A549 (cell line): ENCODE data around the gene CAV3. TPM values are rescaled to one million over a fixed set of nuclear protein-coding genes. Genes with fewer than 3 reads are reported as not detected.

Experiments
- ATAC-seq, 2 experiments: fragments of 200-7000 bp in 1 of 2; fragments of >200 bp in 1 of 2; cut with Nextera tagmentation in 1 of 2; cut with Tn5 transposase in 1 of 2; 3 replicates each; pipeline versions ENCODE4 v1.8.0 to v1.9.1; 2018 to 2020; ENCODE audit warnings: mild to moderate bottlenecking in 1 of 2, moderate library complexity in 1 of 2
- CTCF ChIA-PET: fragments of 300-600 bp; sonication (Branson Sonifier 250); formaldehyde crosslinking; extraction: SDS; loops from one replicate; lab custom pipeline; 2021; ENCODE audit warnings: antibody characterized with exemption, inconsistent platforms; lab: Yijun Ruan, JAX
- POLR2A ChIA-PET: fragments of 350-600 bp; formaldehyde crosslinking; extraction: SDS; loops from one replicate; lab custom pipeline; 2021; ENCODE audit warnings: antibody characterized with exemption, inconsistent platforms; lab: Yijun Ruan, JAX
- DNase-seq, 2 experiments: peaks; one replicate each; pipeline versions ENCODE4 v3.0.0 to v3.0.0-alpha.2; 2011 to 2016; ENCODE audit warnings: low read depth in 1 of 2, low spot score in 1 of 2
- FAIRE-seq: peaks from 2 replicates; lab custom pipeline; 2011; peaks lifted over from hg19 to GRCh38; lab: Jason Lieb, UNC
- H3K27ac ChIP-seq, 2 experiments: fragments of >200 bp; sonication (Bioruptor Twin); formaldehyde crosslinking; 3 replicates each; pipeline ENCODE4 v1.5.1; 2016 to 2017
- H3K4me1 ChIP-seq: fragments of >200 bp; sonication (Bioruptor Twin); formaldehyde crosslinking; 3 replicates; pipeline ENCODE4 v1.6.1; 2016
- H3K4me2 ChIP-seq: fragments of >200 bp; sonication (Bioruptor Twin); formaldehyde crosslinking; 3 replicates; pipeline ENCODE4 v1.6.1; 2016
- H3K4me3 ChIP-seq: fragments of >200 bp; sonication (Bioruptor Twin); formaldehyde crosslinking; 3 replicates; pipeline ENCODE4 v1.5.1; 2016
- H3K9me3 ChIP-seq: fragments of >200 bp; sonication (Bioruptor Twin); formaldehyde crosslinking; 3 replicates; pipeline ENCODE4 v1.6.1; 2016
- CEBPB ChIP-seq, 2 experiments: fragments of >200 bp in 1 of 2; sonication (Bioruptor Twin) in 1 of 2; formaldehyde crosslinking in 1 of 2; IDR thresholded peaks; 2 replicates each; pipeline ENCODE4 v1.6.1; 2012 to 2016
- CHD4 ChIP-seq: fragments of 200-600 bp; sonication (generic); IDR thresholded peaks from 2 replicates; pipeline ENCODE4 v1.6.1; 2016; ENCODE audit warnings: antibody characterized with exemption, mild to moderate bottlenecking, borderline replicate concordance
- CTCF ChIP-seq: fragments of >200 bp; sonication (Bioruptor Twin); formaldehyde crosslinking; IDR thresholded peaks from 3 replicates; pipeline ENCODE4 v1.5.1; 2016
- E2F6 ChIP-seq: IDR thresholded peaks from 2 replicates; pipeline ENCODE4 v1.6.1; 2012; ENCODE audit warnings: low read depth, borderline replicate concordance
- EHF ChIP-seq: fragments of 250-450 bp; sonication (Bioruptor Pico); IDR thresholded peaks from 2 replicates; pipeline ENCODE4 v1.5.0; 2020; ENCODE audit warnings: mild to moderate bottlenecking
- FOSL2 ChIP-seq, 2 experiments: fragments of 450-650 bp in 1 of 2; fragments of >200 bp in 1 of 2; sonication (Bioruptor Twin) in 1 of 2; formaldehyde crosslinking; IDR thresholded peaks; 2 replicates each; pipeline versions ENCODE4 v1.5.0 to v1.6.1; 2016 to 2020; ENCODE audit warnings: mild to moderate bottlenecking in 1 of 2, moderate library complexity in 1 of 2
- FOXS1 ChIP-seq: fragments of 250-450 bp; sonication (Bioruptor Pico); IDR thresholded peaks from 2 replicates; pipeline ENCODE4 v1.5.0; 2020; ENCODE audit warnings: mild to moderate bottlenecking, moderate library complexity
- GATA3 ChIP-seq: IDR thresholded peaks from 2 replicates; pipeline ENCODE4 v1.6.1; 2012; ENCODE audit warnings: borderline replicate concordance
- HDAC2 ChIP-seq: fragments of 200-600 bp; sonication (generic); IDR thresholded peaks from 2 replicates; pipeline ENCODE4 v1.6.1; 2016
- HEYL ChIP-seq: fragments of 250-450 bp; sonication (Bioruptor Pico); IDR thresholded peaks from 2 replicates; pipeline ENCODE4 v1.8.0; 2021; ENCODE audit warnings: mild to moderate bottlenecking, moderate library complexity
- HOXA7 ChIP-seq: fragments of 250-450 bp; sonication (Bioruptor Pico); IDR thresholded peaks from 2 replicates; pipeline ENCODE4 v1.5.0; 2020; ENCODE audit warnings: mild to moderate bottlenecking, moderate library complexity
- HOXB13 ChIP-seq: fragments of 250-450 bp; sonication (Bioruptor Pico); IDR thresholded peaks from 2 replicates; pipeline ENCODE4 v1.5.0; 2020; ENCODE audit warnings: low read depth, mild to moderate bottlenecking, moderate library complexity
- JUN ChIP-seq, 2 experiments: fragments of >200 bp; sonication (Bioruptor Twin); formaldehyde crosslinking; IDR thresholded peaks; 2 replicates in 1 of 2; 3 replicates in 1 of 2; pipeline ENCODE4 v1.6.1; 2016 to 2017
- JUNB ChIP-seq: fragments of >200 bp; sonication (Bioruptor Twin); formaldehyde crosslinking; IDR thresholded peaks from 2 replicates; pipeline ENCODE4 v1.6.1; 2016
- MAX ChIP-seq: IDR thresholded peaks from 2 replicates; pipeline ENCODE4 v1.6.1; 2012
- MYC ChIP-seq: IDR thresholded peaks from 2 replicates; pipeline ENCODE4 v1.6.1; 2012; ENCODE audit warnings: mild to moderate bottlenecking, inconsistent platforms, low read length, improper control_type of control experiment, borderline replicate concordance
- NFE2L2 ChIP-seq: fragments of 150-350 bp; conservative IDR thresholded peaks from 2 replicates; pipeline ENCODE4 v1.6.1; 2014; ENCODE audit warnings: low read length
- NR3C1 ChIP-seq: fragments of >200 bp; sonication (Bioruptor Twin); formaldehyde crosslinking; IDR thresholded peaks from 3 replicates; pipeline ENCODE4 v1.6.1; 2017
- PHF8 ChIP-seq: fragments of 200-600 bp; sonication (generic); IDR thresholded peaks from 2 replicates; pipeline ENCODE4 v1.6.1; 2016; ENCODE audit warnings: low read depth, mild to moderate bottlenecking, antibody characterized with exemption, moderate library complexity, borderline replicate concordance
- RAD21 ChIP-seq, 2 experiments: fragments of >200 bp in 1 of 2; sonication (Bioruptor Twin) in 1 of 2; formaldehyde crosslinking in 1 of 2; IDR thresholded peaks in 1 of 2; conservative IDR thresholded peaks in 1 of 2; 2 replicates in 1 of 2; 3 replicates in 1 of 2; pipeline ENCODE4 v1.6.1; 2012 to 2018; ENCODE audit warnings: inconsistent platforms in 1 of 2
- RFX5 ChIP-seq: fragments of 450-650 bp; IDR thresholded peaks from 2 replicates; pipeline ENCODE4 v1.7.1; 2014; ENCODE audit warnings: antibody characterized with exemption, mild to moderate bottlenecking, moderate library complexity
- USF2 ChIP-seq: fragments of 450-650 bp; IDR thresholded peaks from 2 replicates; pipeline ENCODE4 v1.6.1; 2014; ENCODE audit warnings: antibody characterized with exemption
- ZNF302 ChIP-seq: fragments of 250-450 bp; sonication (Bioruptor Pico); IDR thresholded peaks from 2 replicates; pipeline ENCODE4 v1.9.0; 2021; ENCODE audit warnings: inconsistent platforms, mild to moderate bottlenecking, moderate library complexity
- WGBS: methylation state at CpG from one replicate; pipeline ENCODE4 v1.1.6; 2017; ENCODE audit errors: missing lambda C conversion rate; 5-methylcytosine and 5-hydroxymethylcytosine counted together
- polyA plus RNA-seq, 4 experiments: library from polyadenylated mRNA; depleted of rRNA in 3 of 4; stranded (reverse); fragments of >200 nt; fragmentation: RNase III in 1 of 4; extraction: RNeasy Plus Mini Kit Qiagen cat#74134 plus additional on column Dnase treatment in 1 of 4; gene quantifications; 2 replicates in 3 of 4; 3 replicates in 1 of 4; pipeline ENCODE4 v1.2.3, GENCODE V29; 2011 to 2017
- TF ChIP-seq, protein P1 (sequence below): fragments of >200 bp; sonication (Bioruptor Twin); formaldehyde crosslinking; IDR thresholded peaks from 3 replicates; pipeline ENCODE4 v1.6.1; 2016
- TF ChIP-seq, protein P2 (sequence below): IDR thresholded peaks from 2 replicates; pipeline ENCODE4 v1.6.1; 2012

CAV3 gene
- polyA plus RNA-seq, 2 of the 4 experiments (the other 2 are of a cell fraction): not detected

GRCh38 chr3:8743021-8743601, 9.5 kb downstream of the CAV3 start (continued):
- TF ChIP-seq USF2: no peak
- TF ChIP-seq NFE2L2: no peak
- TF ChIP-seq MYC: no peak
- TF ChIP-seq EHF (CRISPR knock-in tag): no peak
- TF ChIP-seq CEBPB (IDR thresholded peaks at IDR 0.05): peak; percentile 90
- peak; percentile 43 to 51; a peak in 1 of 5 replicates for TF ChIP-seq JUN (IDR thresholded peaks at IDR 0.05)
- no peak for TF ChIP-seq HEYL (CRISPR knock-in tag)
- no peak for TF ChIP-seq RFX5
- TF ChIP-seq, protein P1, sequence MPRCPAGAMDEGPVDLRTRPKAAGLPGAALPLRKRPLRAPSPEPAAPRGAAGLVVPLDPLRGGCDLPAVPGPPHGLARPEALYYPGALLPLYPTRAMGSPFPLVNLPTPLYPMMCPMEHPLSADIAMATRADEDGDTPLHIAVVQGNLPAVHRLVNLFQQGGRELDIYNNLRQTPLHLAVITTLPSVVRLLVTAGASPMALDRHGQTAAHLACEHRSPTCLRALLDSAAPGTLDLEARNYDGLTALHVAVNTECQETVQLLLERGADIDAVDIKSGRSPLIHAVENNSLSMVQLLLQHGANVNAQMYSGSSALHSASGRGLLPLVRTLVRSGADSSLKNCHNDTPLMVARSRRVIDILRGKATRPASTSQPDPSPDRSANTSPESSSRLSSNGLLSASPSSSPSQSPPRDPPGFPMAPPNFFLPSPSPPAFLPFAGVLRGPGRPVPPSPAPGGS: no peak; the same call in 2 of the 3 replicates
- TF ChIP-seq JUNB: peak; percentile 66; the same call in 1 of the 2 replicates
- TF ChIP-seq FOXS1 (CRISPR knock-in tag): no peak
- TF ChIP-seq E2F6: no peak
- TF ChIP-seq CTCF: no peak
- no peak for TF ChIP-seq PHF8
- peak in 1 of 2 experiments; percentile 26; a peak in 1 of 5 replicates for TF ChIP-seq RAD21 (conservative IDR thresholded peaks at IDR 0.05 in 1 of 2, IDR thresholded peaks at IDR 0.05 in 1 of 2)
- TF ChIP-seq, protein P2, sequence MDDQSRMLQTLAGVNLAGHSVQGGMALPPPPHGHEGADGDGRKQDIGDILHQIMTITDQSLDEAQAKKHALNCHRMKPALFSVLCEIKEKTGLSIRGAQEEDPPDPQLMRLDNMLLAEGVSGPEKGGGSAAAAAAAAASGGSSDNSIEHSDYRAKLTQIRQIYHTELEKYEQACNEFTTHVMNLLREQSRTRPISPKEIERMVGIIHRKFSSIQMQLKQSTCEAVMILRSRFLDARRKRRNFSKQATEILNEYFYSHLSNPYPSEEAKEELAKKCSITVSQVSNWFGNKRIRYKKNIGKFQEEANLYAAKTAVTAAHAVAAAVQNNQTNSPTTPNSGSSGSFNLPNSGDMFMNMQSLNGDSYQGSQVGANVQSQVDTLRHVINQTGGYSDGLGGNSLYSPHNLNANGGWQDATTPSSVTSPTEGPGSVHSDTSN: no peak
- TF ChIP-seq HOXA7 (CRISPR knock-in tag): no peak
- TF ChIP-seq FOSL2 (IDR thresholded peaks at IDR 0.05): peak; percentile 43; the same call in 1 of the 2 replicates
- no peak for TF ChIP-seq FOSL2 (CRISPR knock-in tag; IDR thresholded peaks at IDR 0.05)
- TF ChIP-seq CHD4: no peak

DNA sequence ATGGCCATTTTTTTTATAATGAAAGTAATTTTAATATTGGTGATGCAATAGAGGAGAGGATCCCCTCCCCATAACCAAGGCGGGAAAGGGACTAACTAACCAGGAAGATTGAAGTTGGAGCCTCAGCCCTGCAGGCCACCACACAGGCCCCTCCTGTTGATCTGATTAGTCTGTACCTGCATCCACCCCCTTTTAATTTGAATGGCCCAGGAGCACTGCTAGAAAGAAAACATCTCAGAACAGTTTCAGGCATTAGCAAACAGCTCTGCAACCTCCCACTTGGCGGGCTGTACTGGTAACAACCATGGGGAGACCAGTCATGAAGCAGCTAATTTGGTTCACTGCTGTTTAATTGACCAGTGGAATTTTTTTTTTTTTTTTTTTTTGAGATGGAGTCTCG, 10.3 kb downstream of the CAV3 start:
- FAIRE-seq (no peak), DNase-seq (no peak), ATAC-seq (no peak)
- Histone ChIP-seq H3K4me1 (peaks cover 50% of the 10 kb centered on the region), H3K9me3 (no peaks in the 10 kb centered on the region), H3K4me2 (peak overlapping the region; percentile 91), H3K27ac (peak overlapping the region; percentile 80 to 81; a peak in 5 of 6 replicates), H3K4me3 (no peak overlapping the region)
- ChIA-PET POLR2A (no interaction called here), CTCF (interaction anchor here (0.7 to 3.5 kb wide), 7 partner anchors 12 to 211 kb away, joined by 3 to 20 read pairs (median 3); partner anchors contain the start of gene OXTR)
- WGBS: 89% methylated on average over 3 of the region's 3 CpGs
- TF ChIP-seq ZNF302 (no peak), JUN (IDR thresholded peaks at IDR 0.05) (no peak), CEBPB (IDR thresholded peaks at IDR 0.05) (no peak), MAX (no peak), HDAC2 (no peak), USF2 (no peak), NR3C1 (no peak), GATA3 (no peak), HOXB13 (no peak), E2F6 (no peak)
- TF ChIP-seq, protein P1: no peak
